Measurements from ENCODE around the gene FBXO39.

- TF ChIP-seq EZH2phosphoT487 (IDR thresholded peaks at IDR 0.05; ENCODE audit: low read depth) (no peak), CTCF (IDR thresholded peaks at IDR 0.05; ENCODE audit: low read depth, low read length) (no peak)
These were observed 20.2 kb downstream of the FBXO39 start for GRCh38 chr17:6796017-6796886.

All from OCI-LY3 (cell line).